ENCODE data around the gene SEBOX. TPM values are rescaled to one million over a fixed set of nuclear protein-coding genes. Genes with fewer than 3 reads are reported as not detected.

The SEBOX gene
- total and polyA plus RNA-seq, 4 experiments from 2014 or later: not detected

DNA sequence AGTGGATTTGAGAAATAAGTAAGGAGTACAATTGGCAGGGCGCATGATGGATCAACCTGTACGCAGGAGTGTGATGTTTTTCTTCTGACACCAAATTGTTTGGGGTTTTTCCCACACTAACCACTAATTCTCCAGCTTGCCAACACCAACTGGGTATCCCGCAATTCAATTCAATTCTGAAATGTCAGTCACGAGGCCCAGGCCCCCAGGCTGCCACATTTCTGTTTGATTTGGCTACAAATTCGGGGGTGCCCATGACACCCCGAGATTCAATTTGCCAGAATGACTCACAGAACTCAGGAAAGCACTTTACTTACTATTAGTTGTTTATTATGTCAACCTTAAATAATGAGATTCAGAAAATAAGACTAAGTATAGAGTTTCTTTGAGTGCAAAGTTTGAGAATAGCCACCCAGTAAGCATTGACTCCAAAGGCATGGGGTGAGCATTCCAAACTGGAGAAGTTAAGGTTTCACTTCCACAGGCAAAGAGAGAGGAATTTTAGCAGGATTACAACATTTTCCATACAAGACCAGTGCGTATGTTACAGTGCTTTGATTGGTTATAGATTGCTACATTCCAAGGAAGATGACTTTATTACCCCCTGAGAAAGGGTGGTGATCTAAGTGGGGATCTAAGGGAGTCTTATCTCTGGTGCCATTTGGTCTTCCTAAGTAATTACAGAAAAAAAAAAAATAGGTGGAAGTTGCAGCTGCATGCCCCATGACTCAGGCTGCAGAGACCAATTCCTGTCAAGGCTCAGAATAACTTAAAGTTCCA is 29.5 kb upstream of the SEBOX start:
- POLR2A ChIA-PET (ENCODE audit: partially characterized antibody): no interaction called here
- Histone ChIP-seq H3K9me3 (ENCODE audit: control insufficient read depth in 1 of 2, low read length in 2 of 2) (no peaks in the 10 kb centered on the region), H3K27me3 (ENCODE audit: insufficient read depth, low read length) (no peaks in the 10 kb centered on the region), H3K27ac (ENCODE audit: low read depth, low read length) (no peak overlapping the region), H3K36me3 (ENCODE audit: insufficient read depth, low read length) (peaks cover 31% of the 10 kb centered on the region), H3K4me1 (ENCODE audit: insufficient read depth, low read length) (no peaks in the 10 kb centered on the region), H3K4me3 (ENCODE audit: low read length in 2 of 2) (no peak overlapping the region)
- H3K36me3 Mint-ChIP-seq: peaks cover 29 to 54% of the 10 kb centered on the region in 2 donors
- H3K4me3 Mint-ChIP-seq: no peak overlapping the region
- DNase-seq: no peak
- H3K4me1 Mint-ChIP-seq: peaks cover 0 to 4% (median 0%) of the 10 kb centered on the region in 4 donors
- CTCF ChIA-PET (ENCODE audit: partially characterized antibody): interaction anchor here (0.7 to 0.8 kb wide), 2 partner anchors 34 to 125 kb away, joined by 3 read pairs; no protein-coding TSS in a partner anchor
- peak overlapping the region in 1 of 7 donors; percentile 23 for H3K27ac Mint-ChIP-seq
- H3K9me3 Mint-ChIP-seq: no peaks in the 10 kb centered on the region
- H3K27me3 Mint-ChIP-seq: no peaks in the 10 kb centered on the region
- intact Hi-C loops (cut with micrococcal nuclease): no loop called here

DNA sequence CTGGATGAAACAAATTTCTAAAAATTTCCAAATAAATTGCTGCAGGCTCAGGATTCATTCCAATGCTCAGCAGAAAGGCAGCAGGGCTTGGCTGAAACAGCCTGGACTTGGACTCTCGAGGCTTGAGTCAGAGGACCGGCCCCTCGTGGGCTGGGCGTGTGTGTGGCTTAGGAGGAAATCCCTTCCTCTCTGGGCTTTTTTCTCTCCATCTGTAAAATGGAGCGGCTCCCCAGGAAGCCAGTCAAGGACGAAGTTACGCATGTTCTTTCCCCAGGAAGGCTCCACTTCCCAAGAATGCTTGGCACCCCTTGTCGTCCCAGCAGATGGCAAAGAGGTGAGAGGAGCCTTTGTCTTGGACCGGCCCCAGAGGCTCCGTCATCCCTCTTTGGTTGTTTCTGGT is 27.5 kb upstream of the SEBOX start:
- CTCF ChIA-PET (ENCODE audit: partially characterized antibody): interaction anchor here (1.6 kb wide), 1 partner anchor 8 kb away, joined by 4 read pairs; no protein-coding TSS in a partner anchor

DNA sequence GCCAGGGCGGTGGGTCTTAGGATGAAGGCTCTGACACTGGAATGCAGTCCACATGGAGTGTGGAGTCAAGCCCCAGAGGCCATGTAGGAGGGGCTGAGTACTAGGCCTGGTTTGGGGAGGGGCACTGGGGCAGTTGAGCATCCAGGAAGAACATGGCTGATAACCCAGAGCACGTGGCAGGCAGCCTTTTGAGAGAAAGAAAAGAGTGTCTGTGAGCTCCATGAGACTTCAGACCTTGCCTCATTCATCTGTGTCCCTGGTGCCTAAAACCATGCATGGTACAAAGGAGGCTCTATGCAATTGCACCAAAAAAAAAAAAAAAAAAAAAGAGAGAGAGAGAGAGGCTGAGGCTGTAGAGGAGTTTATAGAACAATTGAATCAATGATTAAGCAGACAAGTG is 26.4 kb upstream of the SEBOX start:
- Mint-ChIP-seq H3K4me1 (peaks cover 0 to 10% (median 1%) of the 10 kb centered on the region in 4 donors), H3K36me3 (peaks cover 37 to 55% of the 10 kb centered on the region in 2 donors), H3K4me3 (no peak overlapping the region), H3K9me3 (no peaks in the 10 kb centered on the region), H3K27ac (peak overlapping the region in 2 of 7 donors; percentile 15 to 81), H3K27me3 (no peaks in the 10 kb centered on the region)
- Histone ChIP-seq H3K27me3 (ENCODE audit: insufficient read depth, low read length) (no peaks in the 10 kb centered on the region), H3K4me1 (ENCODE audit: insufficient read depth, low read length) (no peaks in the 10 kb centered on the region), H3K9me3 (ENCODE audit: control insufficient read depth in 1 of 2, low read length in 2 of 2) (no peaks in the 10 kb centered on the region), H3K4me3 (ENCODE audit: low read length in 2 of 2) (no peak overlapping the region), H3K27ac (ENCODE audit: low read depth, low read length) (no peak overlapping the region), H3K36me3 (ENCODE audit: insufficient read depth, low read length) (peaks cover 41% of the 10 kb centered on the region)
- no peak for DNase-seq
- POLR2A ChIA-PET (ENCODE audit: partially characterized antibody): interaction anchor here (0.7 kb wide), 1 partner anchor 56 kb away, joined by 4 read pairs; the partner anchor contains the start of genes IFT20 and TNFAIP1
- intact Hi-C loops (cut with micrococcal nuclease): no loop called here
- CTCF ChIA-PET (ENCODE audit: partially characterized antibody): interaction anchor here (0.6 to 1.6 kb wide), 3 partner anchors 9 to 33 kb away, joined by 3 to 9 read pairs (median 4); no protein-coding TSS in a partner anchor

More for the DNA sequence above, 27.5 kb upstream of the SEBOX start:
- no peak overlapping the region for H3K4me3 Mint-ChIP-seq
- peaks cover 0 to 8% (median 1%) of the 10 kb centered on the region in 4 donors for H3K4me1 Mint-ChIP-seq
- peaks cover 41% of the 10 kb centered on the region for H3K36me3 ChIP-seq (ENCODE audit: insufficient read depth, low read length)
- intact Hi-C loops (cut with micrococcal nuclease): no loop called here
- H3K4me3 ChIP-seq (ENCODE audit: low read length in 2 of 2): no peak overlapping the region
- no peaks in the 10 kb centered on the region for H3K9me3 Mint-ChIP-seq
- H3K27ac ChIP-seq (ENCODE audit: low read depth, low read length): no peak overlapping the region
- peaks cover 36 to 56% of the 10 kb centered on the region in 2 donors for H3K36me3 Mint-ChIP-seq
- no peaks in the 10 kb centered on the region for H3K9me3 ChIP-seq (ENCODE audit: control insufficient read depth in 1 of 2, low read length in 2 of 2)
- H3K27ac Mint-ChIP-seq: no peak overlapping the region
- no peak for DNase-seq
- H3K27me3 ChIP-seq (ENCODE audit: insufficient read depth, low read length): no peaks in the 10 kb centered on the region
- POLR2A ChIA-PET (ENCODE audit: partially characterized antibody): no interaction called here
- no peaks in the 10 kb centered on the region for H3K4me1 ChIP-seq (ENCODE audit: insufficient read depth, low read length)
- H3K27me3 Mint-ChIP-seq: no peaks in the 10 kb centered on the region

DNA sequence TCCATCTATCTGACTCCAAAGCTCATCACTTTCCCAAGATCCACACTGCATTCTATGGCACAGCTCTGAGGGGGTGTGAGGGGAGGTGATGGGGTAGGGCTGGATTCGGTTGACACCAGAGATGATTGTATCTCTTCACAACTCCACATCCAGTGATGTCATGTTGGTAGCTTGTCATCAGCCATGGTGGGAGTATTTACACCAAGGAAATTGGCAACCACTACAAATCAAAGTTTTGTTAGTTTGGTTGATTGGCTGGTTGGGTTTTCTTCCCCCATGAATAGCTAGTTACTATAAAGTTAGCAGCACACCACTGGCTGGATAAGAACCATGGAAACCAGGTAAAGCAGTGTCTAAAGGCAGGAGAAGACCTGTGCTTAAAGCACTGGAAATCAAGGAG is 26.0 kb upstream of the SEBOX start:
- no peak for DNase-seq
- intact Hi-C loops (cut with micrococcal nuclease): no loop called here
- Histone ChIP-seq H3K27me3 (ENCODE audit: insufficient read depth, low read length) (no peaks in the 10 kb centered on the region), H3K9me3 (ENCODE audit: control insufficient read depth in 1 of 2, low read length in 2 of 2) (no peaks in the 10 kb centered on the region), H3K4me3 (ENCODE audit: low read length in 2 of 2) (no peak overlapping the region), H3K36me3 (ENCODE audit: insufficient read depth, low read length) (peaks cover 37% of the 10 kb centered on the region), H3K4me1 (ENCODE audit: insufficient read depth, low read length) (peaks cover 2% of the 10 kb centered on the region), H3K27ac (ENCODE audit: low read depth, low read length) (no peak overlapping the region)
- no peak overlapping the region for H3K4me3 Mint-ChIP-seq
- POLR2A ChIA-PET (ENCODE audit: partially characterized antibody): interaction anchor here (0.7 kb wide), 1 partner anchor 56 kb away, joined by 4 read pairs; the partner anchor contains the start of genes IFT20 and TNFAIP1
- H3K9me3 Mint-ChIP-seq: no peaks in the 10 kb centered on the region
- peaks cover 37 to 54% of the 10 kb centered on the region in 2 donors for H3K36me3 Mint-ChIP-seq
- H3K27me3 Mint-ChIP-seq: no peaks in the 10 kb centered on the region
- peak overlapping the region in 2 of 7 donors; percentile 15 to 81 for H3K27ac Mint-ChIP-seq
- peaks cover 0 to 11% (median 1%) of the 10 kb centered on the region in 4 donors for H3K4me1 Mint-ChIP-seq
- CTCF ChIA-PET (ENCODE audit: partially characterized antibody): interaction anchor here (1.5 to 1.6 kb wide), 2 partner anchors 10 to 26 kb away, joined by 4 to 9 read pairs; no protein-coding TSS in a partner anchor

DNA sequence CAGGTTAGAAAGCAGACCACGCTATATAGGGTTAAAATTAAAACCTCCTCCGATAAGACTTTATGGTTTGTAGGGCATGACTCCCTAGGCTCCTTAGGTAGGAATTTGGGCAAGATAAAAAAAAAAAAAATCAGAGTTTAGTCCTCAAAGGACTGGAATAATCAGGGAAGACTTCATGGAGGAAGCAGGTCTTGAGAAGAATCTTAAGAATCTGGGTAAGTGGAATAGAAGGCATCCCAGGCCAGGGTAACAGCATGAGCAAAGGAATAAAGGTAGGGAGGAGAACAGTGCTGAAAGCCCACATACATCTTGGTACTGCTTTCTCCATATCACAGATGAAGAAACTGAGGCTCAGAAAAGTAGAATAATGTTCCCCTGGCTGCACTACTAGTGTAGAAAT is 25.6 kb upstream of the SEBOX start:
- Histone ChIP-seq H3K9me3 (ENCODE audit: control insufficient read depth in 1 of 2, low read length in 2 of 2) (no peaks in the 10 kb centered on the region), H3K4me1 (ENCODE audit: insufficient read depth, low read length) (peaks cover 6% of the 10 kb centered on the region), H3K27me3 (ENCODE audit: insufficient read depth, low read length) (no peaks in the 10 kb centered on the region), H3K36me3 (ENCODE audit: insufficient read depth, low read length) (peaks cover 34% of the 10 kb centered on the region), H3K4me3 (ENCODE audit: low read length in 2 of 2) (no peak overlapping the region), H3K27ac (ENCODE audit: low read depth, low read length) (no peak overlapping the region)
- Mint-ChIP-seq H3K9me3 (no peaks in the 10 kb centered on the region), H3K36me3 (peaks cover 37 to 51% of the 10 kb centered on the region in 2 donors), H3K4me1 (peaks cover 0 to 16% (median 4%) of the 10 kb centered on the region in 4 donors), H3K4me3 (no peak overlapping the region), H3K27me3 (no peaks in the 10 kb centered on the region), H3K27ac (peak overlapping the region in 2 of 7 donors; percentile 5 to 68)
- ChIA-PET CTCF (ENCODE audit: partially characterized antibody) (interaction anchor here (1.5 kb wide), 1 partner anchor 26 kb away, joined by 9 read pairs; no protein-coding TSS in a partner anchor), POLR2A (ENCODE audit: partially characterized antibody) (no interaction called here)
- no peak for DNase-seq
- intact Hi-C loops (cut with micrococcal nuclease): no loop called here

DNA sequence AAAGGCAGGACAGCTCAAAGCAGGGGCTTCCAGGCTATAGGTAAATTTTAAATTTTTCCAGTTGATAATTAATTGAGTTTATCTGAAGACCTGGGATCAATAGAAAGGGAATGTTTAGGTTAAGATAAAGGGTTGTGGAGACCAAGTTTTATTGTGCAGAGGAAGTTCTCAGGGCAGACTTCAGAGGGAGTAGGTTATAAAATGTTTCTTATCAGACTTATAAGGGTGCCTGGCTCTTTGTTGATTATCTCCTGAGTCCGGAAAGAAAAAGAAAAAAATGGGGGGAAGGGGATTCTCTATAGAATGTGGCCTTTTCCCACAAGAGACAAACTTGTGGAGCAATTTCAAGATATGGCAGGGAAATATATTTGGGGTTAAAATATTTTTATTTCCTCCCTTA is 25.1 kb upstream of the SEBOX start:
- Mint-ChIP-seq H3K27me3 (no peaks in the 10 kb centered on the region), H3K27ac (no peak overlapping the region), H3K4me1 (peaks cover 4 to 20% (median 8%) of the 10 kb centered on the region in 4 donors), H3K9me3 (no peaks in the 10 kb centered on the region), H3K36me3 (peaks cover 37 to 51% of the 10 kb centered on the region in 2 donors), H3K4me3 (no peak overlapping the region)
- peaks cover 10% of the 10 kb centered on the region for H3K4me1 ChIP-seq (ENCODE audit: insufficient read depth, low read length)
- ChIA-PET POLR2A (ENCODE audit: partially characterized antibody) (no interaction called here), CTCF (ENCODE audit: partially characterized antibody) (no interaction called here)
- no peak for DNase-seq
- H3K27ac ChIP-seq (ENCODE audit: low read depth, low read length): no peak overlapping the region
- intact Hi-C loops (cut with micrococcal nuclease): no loop called here
- H3K9me3 ChIP-seq (ENCODE audit: control insufficient read depth in 1 of 2, low read length in 2 of 2): no peaks in the 10 kb centered on the region
- H3K36me3 ChIP-seq (ENCODE audit: insufficient read depth, low read length): peaks cover 34% of the 10 kb centered on the region
- no peaks in the 10 kb centered on the region for H3K27me3 ChIP-seq (ENCODE audit: insufficient read depth, low read length)
- no peak overlapping the region for H3K4me3 ChIP-seq (ENCODE audit: low read length in 2 of 2)

DNA sequence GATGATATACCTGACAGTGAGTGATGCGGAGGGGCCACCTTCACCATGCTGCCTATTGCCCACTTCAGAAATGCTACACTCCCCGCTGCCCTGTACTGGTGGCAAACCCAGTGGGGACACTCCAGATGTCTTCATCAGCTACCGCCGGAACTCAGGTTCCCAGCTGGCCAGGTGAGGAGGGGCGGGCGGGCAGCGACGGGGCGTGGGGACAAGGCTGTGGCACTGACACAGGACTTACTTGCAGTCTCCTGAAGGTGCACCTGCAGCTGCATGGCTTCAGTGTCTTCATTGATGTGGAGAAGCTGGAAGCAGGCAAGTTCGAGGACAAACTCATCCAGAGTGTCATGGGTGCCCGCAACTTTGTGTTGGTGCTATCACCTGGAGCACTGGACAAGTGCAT is 23.1 kb upstream of the SEBOX start:
- Mint-ChIP-seq H3K27me3 (no peaks in the 10 kb centered on the region), H3K27ac (no peak overlapping the region), H3K4me3 (no peak overlapping the region), H3K4me1 (peaks cover 11 to 30% (median 20%) of the 10 kb centered on the region in 4 donors), H3K9me3 (no peaks in the 10 kb centered on the region), H3K36me3 (peaks cover 28 to 46% of the 10 kb centered on the region in 2 donors)
- Histone ChIP-seq H3K27ac (ENCODE audit: low read depth, low read length) (no peak overlapping the region), H3K9me3 (ENCODE audit: control insufficient read depth in 1 of 2, low read length in 2 of 2) (no peaks in the 10 kb centered on the region), H3K36me3 (ENCODE audit: insufficient read depth, low read length) (peaks cover 33% of the 10 kb centered on the region), H3K27me3 (ENCODE audit: insufficient read depth, low read length) (no peaks in the 10 kb centered on the region), H3K4me1 (ENCODE audit: insufficient read depth, low read length) (peaks cover 19% of the 10 kb centered on the region), H3K4me3 (ENCODE audit: low read length in 2 of 2) (no peak overlapping the region)
- ChIA-PET POLR2A (ENCODE audit: partially characterized antibody) (no interaction called here), CTCF (ENCODE audit: partially characterized antibody) (no interaction called here)
- intact Hi-C loops (cut with micrococcal nuclease): no loop called here
- no peak for DNase-seq
